WERI-Rb-1 (cell line): ENCODE data around the gene NAV2.

Experiments
- DNase-seq: peaks from one replicate; pipeline ENCODE4 v3.0.0-alpha.2; 2020
- H3K27ac ChIP-seq: fragments of 250-450 bp; sonication (Bioruptor Pico); 2 replicates; pipeline ENCODE4 v1.5.1; 2020; ENCODE audit warnings: mild to moderate bottlenecking, moderate library complexity
- H3K27me3 ChIP-seq: fragments of 250-450 bp; sonication (Bioruptor Pico); 2 replicates; pipeline ENCODE4 v1.5.1; 2021; ENCODE audit warnings: mild to moderate bottlenecking, low read depth, moderate library complexity; ENCODE audit not compliant: insufficient read depth, severe bottlenecking
- H3K36me3 ChIP-seq: fragments of 250-450 bp; sonication (Bioruptor Pico); 2 replicates; pipeline ENCODE4 v1.5.1; 2020; ENCODE audit warnings: mild to moderate bottlenecking, moderate library complexity
- H3K4me3 ChIP-seq: 2 replicates; pipeline ENCODE4 v1.5.1; 2011; ENCODE audit warnings: low read depth, mild to moderate bottlenecking, control low read depth, low read length
- H3K9me3 ChIP-seq: fragments of 250-450 bp; sonication (Bioruptor Pico); 2 replicates; pipeline ENCODE4 v1.5.1; 2021; ENCODE audit warnings: mild to moderate bottlenecking, moderate library complexity; ENCODE audit not compliant: severe bottlenecking
- CTCF ChIP-seq: IDR thresholded peaks from 2 replicates; pipeline ENCODE4 v1.5.1; 2011; ENCODE audit warnings: low read depth, mild to moderate bottlenecking, control low read depth, inconsistent platforms, low read length

The NAV2 gene

GRCh38 chr11:20154381-20154780 lies 441.7 kb downstream of the NAV2 start:
- no peaks in the 10 kb centered on the region for H3K9me3 ChIP-seq
- H3K36me3 ChIP-seq, result no peaks in the 10 kb centered on the region
- no peak overlapping the region for H3K27ac ChIP-seq
- DNase-seq, result no peak
- peaks cover 22% of the 10 kb centered on the region for H3K27me3 ChIP-seq
- TF ChIP-seq CTCF, result no peak
- no peak overlapping the region for H3K4me3 ChIP-seq

GRCh38 chr11:20155683-20156279 lies 443.1 kb downstream of the NAV2 start:
- TF ChIP-seq CTCF, result no peak
- no peak overlapping the region for H3K27ac ChIP-seq
- H3K27me3 ChIP-seq, result peaks cover 36% of the 10 kb centered on the region
- DNase-seq, result no peak
- H3K4me3 ChIP-seq, result no peak overlapping the region
- H3K9me3 ChIP-seq, result no peaks in the 10 kb centered on the region
- no peaks in the 10 kb centered on the region for H3K36me3 ChIP-seq

GRCh38 chr11:20156280-20156875 lies 443.7 kb downstream of the NAV2 start:
- Histone ChIP-seq H3K27me3 (peaks cover 42% of the 10 kb centered on the region), H3K27ac (no peak overlapping the region), H3K4me3 (no peak overlapping the region), H3K36me3 (no peaks in the 10 kb centered on the region), H3K9me3 (no peaks in the 10 kb centered on the region)
- no peak for DNase-seq
- no peak for TF ChIP-seq CTCF

GRCh38 chr11:20156876-20157613 lies 444.4 kb downstream of the NAV2 start:
- no peak for DNase-seq
- TF ChIP-seq CTCF, result no peak
- peaks cover 49% of the 10 kb centered on the region for H3K27me3 ChIP-seq
- H3K4me3 ChIP-seq, result no peak overlapping the region
- no peak overlapping the region for H3K27ac ChIP-seq
- no peaks in the 10 kb centered on the region for H3K9me3 ChIP-seq
- H3K36me3 ChIP-seq, result no peaks in the 10 kb centered on the region

- TF ChIP-seq CTCF, result no peak
- no peaks in the 10 kb centered on the region for H3K9me3 ChIP-seq
- H3K4me3 ChIP-seq, result no peak overlapping the region
- no peak for DNase-seq
- H3K27ac ChIP-seq, result no peak overlapping the region
- no peaks in the 10 kb centered on the region for H3K36me3 ChIP-seq
- peaks cover 54% of the 10 kb centered on the region for H3K27me3 ChIP-seq
These were observed 445.1 kb downstream of the NAV2 start for GRCh38 chr11:20157728-20158127.
